Lung (tissue), 12 donors: Measurements from ENCODE around the gene CDCA4. TPM values are rescaled to one million over a fixed set of nuclear protein-coding genes. Genes with fewer than 3 reads are reported as not detected.

Experiments used
- ATAC-seq: fragments of 200-7000 bp; cut with Tn5 transposase; one replicate; pipeline ENCODE4 v1.9.1; 2020; ENCODE audit warnings: moderate number of reproducible peaks; ENCODE audit not compliant: insufficient read depth, low FRiP score
- DNase-seq, 3 donors: peaks; one replicate each; pipeline ENCODE4 v3.0.0-alpha.2; 2013 to 2017
- H3K27ac ChIP-seq, 2 donors: one replicate each; pipeline ENCODE4 v1.5.1; 2013; ENCODE audit warnings: mild to moderate bottlenecking in 2 of 2, moderate library complexity in 2 of 2, control low read depth in 1 of 2, inconsistent platforms in 1 of 2, low read depth in 1 of 2, low read length in 1 of 2
- H3K27me3 ChIP-seq, 3 donors: one replicate each; pipeline ENCODE4 v1.5.1; 2013; ENCODE audit warnings: low read length in 2 of 3; ENCODE audit not compliant: control insufficient read depth in 3 of 3, insufficient read depth in 3 of 3
- H3K36me3 ChIP-seq, 4 donors: one replicate each; pipeline ENCODE4 v1.5.1; 2013; ENCODE audit warnings: low read length in 4 of 4, mild to moderate bottlenecking in 1 of 4, moderate library complexity in 1 of 4; ENCODE audit not compliant: control insufficient read depth in 4 of 4, insufficient read depth in 4 of 4
- H3K4me1 ChIP-seq, 5 donors: one replicate each; pipeline ENCODE4 v1.5.1; 2013; ENCODE audit warnings: low read length in 5 of 5, mild to moderate bottlenecking in 2 of 5, moderate library complexity in 1 of 5; ENCODE audit not compliant: control insufficient read depth in 5 of 5, insufficient read depth in 5 of 5
- H3K4me3 ChIP-seq: one replicate; pipeline ENCODE4 v1.5.1; 2013; ENCODE audit warnings: mild to moderate bottlenecking, control low read depth, moderate library complexity
- H3K9ac ChIP-seq, 2 donors: one replicate each; pipeline ENCODE4 v1.5.1; 2013; ENCODE audit warnings: low read length in 2 of 2, control low read depth in 1 of 2; ENCODE audit not compliant: insufficient read depth in 1 of 2
- H3K9me3 ChIP-seq, 4 donors: one replicate each; pipeline ENCODE4 v1.5.1; 2013; ENCODE audit warnings: low read length in 3 of 4, mild to moderate bottlenecking in 1 of 4, moderate library complexity in 1 of 4; ENCODE audit not compliant: control insufficient read depth in 4 of 4, insufficient read depth in 3 of 4
- CTCF ChIP-seq: IDR thresholded peaks from 2 replicates; pipeline ENCODE4 v1.5.1; 2012; ENCODE audit warnings: mild to moderate bottlenecking; ENCODE audit errors: control extremely low read depth, extremely low read depth
- WGBS, 2 donors: extraction: QIAGEN DNeasy Blood & Tissue Kit; methylation state at CpG; one replicate each; pipeline ENCODE4 v1.1.7; 2013; 5-methylcytosine and 5-hydroxymethylcytosine counted together
- polyA plus RNA-seq, 2 donors: library from polyadenylated mRNA; stranded (reverse); fragments of 200-250 nt; gene quantifications; one replicate each; pipeline ENCODE4 v1.2.1, GENCODE V29; 2013
- total RNA-seq, 2 donors: library from RNA; depleted of rRNA in 1 of 2; stranded (reverse); fragments of >200 nt in 1 of 2; gene quantifications; one replicate each; pipeline ENCODE4 v1.2.1, GENCODE V29; 2014 to 2021
- donor health status: control.
- donor health status: control.
- donor health status: Bipolar disorder and iron deficiency.
- donor health status: healthy.
- donor health status: DM: yes; HTN: yes; CAD: no.

Gene CDCA4
- total and polyA plus RNA-seq, 4 donors: 7.5 to 9.8 (median 8.2) TPM

GRCh38 chr14:105059035-105059924 is 38.4 kb upstream of the CDCA4 start:
- H3K36me3 ChIP-seq: no peaks in the 10 kb centered on the region
- WGBS, 2 donors: 43 to 45% methylated on average over 22 of the region's 22 CpGs
- no peak overlapping the region for H3K9ac ChIP-seq
- H3K27ac ChIP-seq: peak overlapping the region in 1 of 2 donors; percentile 60
- H3K27me3 ChIP-seq: peaks cover 0 to 4% (median 0%) of the 10 kb centered on the region in 3 donors
- DNase-seq (peak; percentile 49 to 71 (median 64)), ATAC-seq (peak; percentile 22)
- no peak overlapping the region for H3K4me3 ChIP-seq
- no peaks in the 10 kb centered on the region for H3K9me3 ChIP-seq
- peaks cover 0 to 31% (median 24%) of the 10 kb centered on the region in 5 donors for H3K4me1 ChIP-seq
- TF ChIP-seq CTCF: no peak

- no peak for TF ChIP-seq CTCF
Measured at GRCh38 chr14:105058521-105059034, 37.7 kb upstream of the CDCA4 start.

GRCh38 chr14:105056303-105056831 is 35.5 kb upstream of the CDCA4 start:
- ATAC-seq (no peak), DNase-seq (no peak)
- H3K9ac ChIP-seq: no peak overlapping the region
- no peak for TF ChIP-seq CTCF
- no peak overlapping the region for H3K27ac ChIP-seq
- H3K4me3 ChIP-seq: no peak overlapping the region
- peaks cover 0 to 4% (median 0%) of the 10 kb centered on the region in 3 donors for H3K27me3 ChIP-seq
- no peaks in the 10 kb centered on the region for H3K9me3 ChIP-seq
- H3K36me3 ChIP-seq: peaks cover 0 to 2% (median 0%) of the 10 kb centered on the region in 4 donors
- 88 to 93% methylated on average over 22 of the region's 22 CpGs for WGBS, 2 donors
- peaks cover 0 to 27% (median 20%) of the 10 kb centered on the region in 5 donors for H3K4me1 ChIP-seq

More at GRCh38 chr14:105058521-105059034, 37.7 kb upstream of the CDCA4 start:
- 44 to 72% methylated on average over 14 of the region's 14 CpGs for WGBS, 2 donors
- H3K4me1 ChIP-seq: peaks cover 0 to 31% (median 24%) of the 10 kb centered on the region in 5 donors
- H3K9me3 ChIP-seq: no peaks in the 10 kb centered on the region
- DNase-seq: no peak
- H3K27me3 ChIP-seq: peaks cover 0 to 4% (median 0%) of the 10 kb centered on the region in 3 donors
- H3K27ac ChIP-seq: peak overlapping the region in 1 of 2 donors; percentile 60
- no peak overlapping the region for H3K9ac ChIP-seq
- H3K36me3 ChIP-seq: no peaks in the 10 kb centered on the region
- no peak overlapping the region for H3K4me3 ChIP-seq
- no peak for ATAC-seq
